OCI-LY3 (cell line): ENCODE results near the gene KIF25.

Experiments used
- H2AFZ ChIP-seq: fragments of 200-600, 300-600 bp; shearing (Covaris generic); 2 replicates; pipeline ENCODE4 v1.6.0; 2014; ENCODE audit warnings: antibody characterized with exemption, low read depth, low read length
- H3K27ac ChIP-seq: fragments of 200-600, 300-600 bp; sonication (generic); 2 replicates; pipeline ENCODE4 v1.5.1; 2014; ENCODE audit warnings: mild to moderate bottlenecking, low read length, moderate library complexity, mixed read lengths
- H3K27me3 ChIP-seq: fragments of 200-600, 300-600 bp; sonication (generic); 2 replicates; pipeline ENCODE4 v1.6.1; 2014; ENCODE audit warnings: low read depth, low read length, mixed read lengths
- H3K36me3 ChIP-seq: fragments of 200-600, 300-600 bp; sonication (generic); replicated peaks from 2 replicates; pipeline ENCODE3; 2014; ENCODE audit warnings: low read depth, low read length, mixed read lengths
- H3K4me1 ChIP-seq: fragments of 300-600, 200-600 bp; sonication (generic); 2 replicates; pipeline ENCODE4 v1.6.1; 2014; ENCODE audit warnings: low read length, mixed read lengths
- H3K4me2 ChIP-seq: fragments of 200-600, 300-600 bp; sonication (generic); 2 replicates; pipeline ENCODE4 v1.6.1; 2014; ENCODE audit warnings: low read length, mixed read lengths
- H3K4me3 ChIP-seq: fragments of 300-600, 200-600 bp; sonication (generic); 2 replicates; pipeline ENCODE4 v1.5.1; 2014; ENCODE audit warnings: antibody characterized with exemption, mild to moderate bottlenecking, low read length, moderate library complexity
- H3K79me2 ChIP-seq: fragments of 300-600, 200-600 bp; shearing (Covaris generic); 2 replicates; pipeline ENCODE4 v1.6.1; 2014; ENCODE audit warnings: mild to moderate bottlenecking, low read length, mixed read lengths
- H3K9ac ChIP-seq: fragments of 300-600, 200-600 bp; shearing (Covaris generic); 2 replicates; pipeline ENCODE4 v1.6.0; 2014; ENCODE audit warnings: mild to moderate bottlenecking, low read length, moderate library complexity
- H3K9me3 ChIP-seq: fragments of 200-600, 300-600 bp; shearing (Covaris generic); 2 replicates; pipeline ENCODE4 v1.6.1; 2014; ENCODE audit warnings: low read length, mixed read lengths; ENCODE audit not compliant: insufficient read depth
- H4K20me1 ChIP-seq: fragments of 200-600, 300-600 bp; sonication (generic); 2 replicates; pipeline ENCODE4 v1.6.1; 2016; ENCODE audit warnings: low read length, mixed read lengths; ENCODE audit not compliant: insufficient read depth
- EZH2phosphoT487 ChIP-seq: fragments of 200-600 bp; shearing (Covaris generic); IDR thresholded peaks from 2 replicates; pipeline ENCODE4 v1.6.1; 2018; ENCODE audit warnings: antibody characterized with exemption, mixed run types, low read depth
- TF ChIP-seq, protein P1 (sequence below): fragments of 200-600, 300-600 bp; sonication (generic); IDR thresholded peaks from 2 replicates; pipeline ENCODE4 v1.5.1; 2014; ENCODE audit warnings: antibody characterized with exemption, low read length, low read depth

Gene KIF25

DNA sequence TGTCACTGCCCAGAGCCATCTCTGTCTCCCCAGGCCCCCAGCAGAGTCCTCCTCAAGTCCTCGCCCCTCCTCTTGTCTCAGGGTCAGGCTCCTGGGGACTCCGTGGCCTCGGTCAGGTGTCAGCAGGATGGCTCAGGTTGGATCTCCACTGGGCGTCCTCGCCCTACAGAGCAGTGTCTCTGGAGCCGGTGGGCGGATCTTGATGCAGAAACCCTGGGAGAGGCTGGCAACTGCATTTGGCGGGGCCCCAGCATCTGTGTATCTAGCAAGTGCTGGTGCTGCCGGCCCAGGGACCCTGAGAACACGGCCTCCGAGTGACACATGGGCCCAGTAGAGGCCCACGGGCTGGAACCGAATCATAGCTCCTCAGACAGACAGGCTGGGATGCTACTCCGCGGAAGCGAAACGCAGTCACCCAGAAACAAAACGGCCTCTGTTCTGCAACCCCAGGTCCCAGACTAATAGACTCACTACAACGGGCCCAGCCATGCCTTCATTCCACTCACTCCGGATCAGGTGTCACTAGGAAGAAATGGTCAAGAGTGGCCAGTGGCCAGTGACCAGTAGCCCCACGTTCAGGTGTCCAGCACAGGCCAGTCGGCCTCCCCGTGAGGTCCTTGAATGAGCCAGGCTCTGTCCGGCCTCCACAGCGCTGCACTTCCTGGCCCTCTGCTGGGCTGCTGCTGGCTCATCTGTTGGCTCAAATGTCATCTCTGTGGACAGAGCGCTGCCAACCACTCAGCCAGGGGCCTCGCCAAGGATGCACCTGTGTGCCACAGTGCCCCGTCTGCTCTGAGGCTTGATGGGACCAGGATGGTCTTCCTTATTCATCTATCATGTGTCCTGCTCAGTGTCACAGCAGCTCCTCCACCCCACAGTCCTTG is 94.2 kb downstream of the KIF25 start:
- H3K27me3 ChIP-seq, result no peaks in the 10 kb centered on the region
- H3K4me1 ChIP-seq, result no peaks in the 10 kb centered on the region
- H4K20me1 ChIP-seq, result no peaks in the 10 kb centered on the region
- no peak overlapping the region for H2AFZ ChIP-seq
- no peak overlapping the region for H3K9ac ChIP-seq
- TF ChIP-seq, protein P1, sequence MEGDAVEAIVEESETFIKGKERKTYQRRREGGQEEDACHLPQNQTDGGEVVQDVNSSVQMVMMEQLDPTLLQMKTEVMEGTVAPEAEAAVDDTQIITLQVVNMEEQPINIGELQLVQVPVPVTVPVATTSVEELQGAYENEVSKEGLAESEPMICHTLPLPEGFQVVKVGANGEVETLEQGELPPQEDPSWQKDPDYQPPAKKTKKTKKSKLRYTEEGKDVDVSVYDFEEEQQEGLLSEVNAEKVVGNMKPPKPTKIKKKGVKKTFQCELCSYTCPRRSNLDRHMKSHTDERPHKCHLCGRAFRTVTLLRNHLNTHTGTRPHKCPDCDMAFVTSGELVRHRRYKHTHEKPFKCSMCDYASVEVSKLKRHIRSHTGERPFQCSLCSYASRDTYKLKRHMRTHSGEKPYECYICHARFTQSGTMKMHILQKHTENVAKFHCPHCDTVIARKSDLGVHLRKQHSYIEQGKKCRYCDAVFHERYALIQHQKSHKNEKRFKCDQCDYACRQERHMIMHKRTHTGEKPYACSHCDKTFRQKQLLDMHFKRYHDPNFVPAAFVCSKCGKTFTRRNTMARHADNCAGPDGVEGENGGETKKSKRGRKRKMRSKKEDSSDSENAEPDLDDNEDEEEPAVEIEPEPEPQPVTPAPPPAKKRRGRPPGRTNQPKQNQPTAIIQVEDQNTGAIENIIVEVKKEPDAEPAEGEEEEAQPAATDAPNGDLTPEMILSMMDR, result no peak
- TF ChIP-seq EZH2phosphoT487, result no peak
- H3K36me3 ChIP-seq, result no peaks in the 10 kb centered on the region
- H3K9me3 ChIP-seq, result no peaks in the 10 kb centered on the region
- H3K4me3 ChIP-seq, result no peak overlapping the region
- no peak overlapping the region for H3K27ac ChIP-seq
- no peaks in the 10 kb centered on the region for H3K79me2 ChIP-seq
- H3K4me2 ChIP-seq, result no peak overlapping the region

DNA sequence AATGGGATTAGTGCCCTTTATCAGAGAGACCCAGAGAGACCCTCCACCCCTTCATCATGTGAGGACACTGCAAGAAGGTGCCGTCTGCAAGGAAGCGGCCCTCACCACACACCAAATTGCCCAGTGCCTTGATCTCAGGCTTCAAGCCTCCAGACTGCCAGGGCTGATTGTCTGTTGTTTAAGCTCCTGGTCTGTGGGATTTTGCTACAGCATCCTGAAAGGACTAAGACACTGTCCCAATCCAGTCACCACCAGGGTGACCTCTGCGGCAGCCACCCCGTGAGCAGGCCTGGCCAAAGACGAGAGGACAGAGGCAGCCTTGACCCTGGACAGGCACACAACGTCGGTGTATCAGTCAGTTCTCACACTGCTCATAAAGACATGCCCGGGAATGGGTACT is 95.1 kb downstream of the KIF25 start:
- H3K4me2 ChIP-seq, result no peak overlapping the region
- H3K36me3 ChIP-seq, result no peaks in the 10 kb centered on the region
- no peaks in the 10 kb centered on the region for H3K9me3 ChIP-seq
- no peak overlapping the region for H3K4me3 ChIP-seq
- no peak overlapping the region for H2AFZ ChIP-seq
- H4K20me1 ChIP-seq, result no peaks in the 10 kb centered on the region
- no peak overlapping the region for H3K27ac ChIP-seq
- no peak overlapping the region for H3K9ac ChIP-seq
- H3K79me2 ChIP-seq, result no peaks in the 10 kb centered on the region
- no peak for TF ChIP-seq EZH2phosphoT487
- TF ChIP-seq, protein P1, result no peak
- H3K27me3 ChIP-seq, result no peaks in the 10 kb centered on the region
- no peaks in the 10 kb centered on the region for H3K4me1 ChIP-seq

DNA sequence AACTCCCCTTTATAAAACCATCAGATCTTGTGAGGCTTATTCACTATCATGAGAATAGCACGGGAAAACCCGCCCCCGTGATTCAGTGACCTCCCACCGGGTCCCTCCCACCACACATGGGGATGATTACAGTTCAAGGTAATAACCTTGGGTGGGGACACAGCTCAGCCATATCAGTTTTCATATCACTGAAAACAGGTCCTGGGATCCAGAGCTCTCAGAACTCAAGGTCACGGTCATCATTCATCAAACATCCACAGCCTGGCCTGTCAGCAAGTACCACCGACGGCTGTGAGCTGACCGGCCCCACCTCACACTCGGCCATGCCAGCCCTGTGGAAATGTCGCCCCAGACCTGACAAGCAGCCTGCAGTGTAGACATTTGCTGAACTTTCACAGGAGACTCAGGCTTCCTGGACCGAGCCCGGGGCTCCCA is 95.6 kb downstream of the KIF25 start:
- H3K27ac ChIP-seq, result no peak overlapping the region
- H3K4me1 ChIP-seq, result no peaks in the 10 kb centered on the region
- H3K27me3 ChIP-seq, result no peaks in the 10 kb centered on the region
- no peak overlapping the region for H3K4me3 ChIP-seq
- H3K9me3 ChIP-seq, result no peaks in the 10 kb centered on the region
- H4K20me1 ChIP-seq, result no peaks in the 10 kb centered on the region
- no peaks in the 10 kb centered on the region for H3K79me2 ChIP-seq
- TF ChIP-seq EZH2phosphoT487, result no peak
- TF ChIP-seq, protein P1, result no peak
- H3K36me3 ChIP-seq, result no peaks in the 10 kb centered on the region
- no peak overlapping the region for H3K4me2 ChIP-seq
- no peak overlapping the region for H3K9ac ChIP-seq
- H2AFZ ChIP-seq, result no peak overlapping the region

DNA sequence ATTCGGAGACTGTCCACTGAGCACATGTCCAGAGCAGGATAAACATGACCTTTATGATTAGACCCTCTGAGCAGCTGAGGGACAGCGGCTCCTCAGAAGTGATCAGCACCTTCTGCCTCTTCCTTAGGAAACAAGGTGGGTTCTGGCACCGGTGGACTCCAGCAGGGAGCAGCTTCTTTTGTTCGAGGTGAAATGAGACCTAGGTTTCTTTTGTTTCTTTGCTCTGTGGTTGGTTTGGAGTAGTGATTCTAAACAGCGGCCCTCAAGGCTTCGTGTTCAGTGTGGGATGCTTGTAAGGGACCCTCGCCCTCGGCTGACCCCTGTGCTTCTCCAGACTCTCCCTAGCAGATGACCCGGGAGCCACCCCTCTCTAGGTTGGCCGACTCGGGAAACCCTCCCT is 96.2 kb downstream of the KIF25 start:
- no peak overlapping the region for H3K9ac ChIP-seq
- no peak for TF ChIP-seq EZH2phosphoT487
- TF ChIP-seq, protein P1, result no peak
- no peak overlapping the region for H2AFZ ChIP-seq
- no peaks in the 10 kb centered on the region for H3K4me1 ChIP-seq
- no peaks in the 10 kb centered on the region for H4K20me1 ChIP-seq
- no peak overlapping the region for H3K4me2 ChIP-seq
- no peaks in the 10 kb centered on the region for H3K27me3 ChIP-seq
- no peak overlapping the region for H3K4me3 ChIP-seq
- H3K9me3 ChIP-seq, result no peaks in the 10 kb centered on the region
- H3K79me2 ChIP-seq, result no peaks in the 10 kb centered on the region
- no peaks in the 10 kb centered on the region for H3K36me3 ChIP-seq
- H3K27ac ChIP-seq, result no peak overlapping the region
